Nephron progenitor cell (in vitro differentiated cells): Measurements from ENCODE around the gene CHST13.

Source experiments
- DNase-seq: peaks from one replicate; pipeline ENCODE4 v3.0.0; 2021
- H3K27ac Mint-ChIP-seq: 2 replicates; pipeline ENCODE4 v1.8.0; 2021; ENCODE audit warnings: mild to moderate bottlenecking, moderate library complexity, mixed read lengths
- H3K27me3 Mint-ChIP-seq: 2 replicates; pipeline ENCODE4 v1.8.0; 2021; ENCODE audit warnings: mild to moderate bottlenecking, low read depth, mixed read lengths; ENCODE audit not compliant: poor library complexity
- H3K36me3 Mint-ChIP-seq: 2 replicates; pipeline ENCODE4 v1.8.0; 2021; ENCODE audit warnings: low read depth, mixed read lengths
- H3K4me1 Mint-ChIP-seq: 2 replicates; pipeline ENCODE4 v1.8.0; 2021; ENCODE audit warnings: mixed read lengths
- H3K4me3 Mint-ChIP-seq: 2 replicates; pipeline ENCODE4 v1.8.0; 2021; ENCODE audit warnings: mild to moderate bottlenecking, moderate library complexity, mixed read lengths
- H3K9me3 Mint-ChIP-seq: 2 replicates; pipeline ENCODE4 v1.8.0; 2021; ENCODE audit warnings: mild to moderate bottlenecking, moderate library complexity, mixed read lengths
- CTCF ChIP-seq: fragments of 200-600 bp; sonication (generic); IDR thresholded peaks from 2 replicates; pipeline ENCODE4 v1.5.0; 2021; ENCODE audit warnings: antibody characterized with exemption

CHST13 gene

GRCh38 chr3:126478581-126479310 lies 45.2 kb upstream of the CHST13 start:
- H3K4me1 Mint-ChIP-seq = peaks cover 32% of the 10 kb centered on the region
- TF ChIP-seq CTCF = no peak
- H3K9me3 Mint-ChIP-seq = no peaks in the 10 kb centered on the region
- DNase-seq = no peak
- no peak overlapping the region for H3K4me3 Mint-ChIP-seq
- no peaks in the 10 kb centered on the region for H3K36me3 Mint-ChIP-seq
- no peak overlapping the region for H3K27ac Mint-ChIP-seq
- peaks cover 16% of the 10 kb centered on the region for H3K27me3 Mint-ChIP-seq

GRCh38 chr3:126479642-126480041 lies 44.3 kb upstream of the CHST13 start:
- DNase-seq = no peak
- peaks cover 16% of the 10 kb centered on the region for H3K27me3 Mint-ChIP-seq
- H3K4me1 Mint-ChIP-seq = peaks cover 32% of the 10 kb centered on the region
- H3K36me3 Mint-ChIP-seq = no peaks in the 10 kb centered on the region
- no peak overlapping the region for H3K27ac Mint-ChIP-seq
- no peak for TF ChIP-seq CTCF
- H3K9me3 Mint-ChIP-seq = no peaks in the 10 kb centered on the region
- H3K4me3 Mint-ChIP-seq = no peak overlapping the region

- DNase-seq = no peak
- no peak for TF ChIP-seq CTCF
- Mint-ChIP-seq H3K27ac (no peak overlapping the region), H3K9me3 (no peaks in the 10 kb centered on the region), H3K27me3 (peaks cover 16% of the 10 kb centered on the region), H3K4me1 (peaks cover 37% of the 10 kb centered on the region), H3K36me3 (no peaks in the 10 kb centered on the region), H3K4me3 (no peak overlapping the region)
Observed at GRCh38 chr3:126480206-126480605, 43.7 kb upstream of the CHST13 start.

GRCh38 chr3:126480861-126481260 lies 43.1 kb upstream of the CHST13 start:
- no peak for TF ChIP-seq CTCF
- Mint-ChIP-seq H3K36me3 (no peaks in the 10 kb centered on the region), H3K27ac (no peak overlapping the region), H3K9me3 (no peaks in the 10 kb centered on the region), H3K27me3 (peaks cover 16% of the 10 kb centered on the region), H3K4me1 (peaks cover 37% of the 10 kb centered on the region), H3K4me3 (no peak overlapping the region)
- no peak for DNase-seq

GRCh38 chr3:126481808-126482502 lies 42.0 kb upstream of the CHST13 start:
- H3K4me1 Mint-ChIP-seq = peaks cover 36% of the 10 kb centered on the region
- no peak for TF ChIP-seq CTCF
- H3K4me3 Mint-ChIP-seq = no peak overlapping the region
- peaks cover 11% of the 10 kb centered on the region for H3K27me3 Mint-ChIP-seq
- DNase-seq = no peak
- H3K9me3 Mint-ChIP-seq = no peaks in the 10 kb centered on the region
- no peak overlapping the region for H3K27ac Mint-ChIP-seq
- H3K36me3 Mint-ChIP-seq = no peaks in the 10 kb centered on the region
